Esophagus squamous epithelium (tissue), 4 donors: ENCODE results near the gene SRGAP3.

Experiments
- CTCF ChIP-seq, 6 experiments: fragments of 450-650 bp in 4 of 6; fragments of 200-600 bp in 2 of 6; sonication (generic) in 2 of 6; IDR thresholded peaks; one replicate each; pipeline ENCODE4 v1.5.1; 2016 to 2019; ENCODE audit warnings: antibody characterized with exemption in 6 of 6, mild to moderate bottlenecking in 4 of 6, moderate library complexity in 4 of 6
- POLR2A ChIP-seq, 4 donors: fragments of 450-650 bp; IDR thresholded peaks; one replicate each; pipeline ENCODE4 v1.6.1; 2017; ENCODE audit warnings: antibody characterized with exemption in 4 of 4, mild to moderate bottlenecking in 4 of 4, moderate library complexity in 3 of 4

DNA sequence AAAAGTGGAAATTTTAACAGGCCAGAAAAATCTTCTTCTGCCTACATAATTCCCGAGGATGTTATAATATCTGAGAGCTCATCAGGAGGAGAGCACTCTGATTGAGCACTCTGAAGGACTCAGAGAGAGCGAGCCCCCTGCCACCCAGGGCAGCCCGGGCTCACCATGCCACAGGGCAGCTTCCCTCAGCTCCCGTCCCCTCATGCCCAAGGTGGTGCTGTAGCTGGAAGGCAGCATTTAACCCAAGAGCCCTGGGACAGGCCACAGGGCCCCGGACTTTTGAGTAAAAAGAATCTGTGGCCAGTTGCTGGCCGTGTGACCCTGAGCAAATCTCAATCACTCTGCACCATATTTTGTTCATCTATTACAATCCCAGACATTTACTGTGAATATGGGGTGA is 262.7 kb downstream of the SRGAP3 start:
- TF ChIP-seq CTCF (IDR thresholded peaks at IDR 0.05) = no peak
- no peak for TF ChIP-seq POLR2A (IDR thresholded peaks at IDR 0.05)
